ENCODE results near the gene FEN1. TPM values are rescaled to one million over a fixed set of nuclear protein-coding genes. Genes with fewer than 3 reads are reported as not detected.

FEN1 gene
- total RNA-seq, 1 donor from 2014 or later = 11.0 TPM

- Histone ChIP-seq H3K9me3 (ENCODE audit: control insufficient read depth in 3 of 3, low read length in 3 of 3) (no peaks in the 10 kb centered on the region), H3K27me3 (ENCODE audit: control insufficient read depth in 3 of 3, insufficient read depth in 3 of 3, low read length in 3 of 3) (peaks cover 10 to 31% (median 27%) of the 10 kb centered on the region in 3 donors), H3K27ac (ENCODE audit: low read depth, low read length) (no peak overlapping the region)
Observed at GRCh38 chr11:61766353-61766841, 26.3 kb upstream of the FEN1 start.

GRCh38 chr11:61768376-61769076 is 24.2 kb upstream of the FEN1 start:
- Histone ChIP-seq H3K9me3 (ENCODE audit: control insufficient read depth in 3 of 3, low read length in 3 of 3) (no peaks in the 10 kb centered on the region), H3K27me3 (ENCODE audit: control insufficient read depth in 3 of 3, insufficient read depth in 3 of 3, low read length in 3 of 3) (peaks cover 0 to 12% (median 9%) of the 10 kb centered on the region in 3 donors), H3K4me1 (ENCODE audit: control insufficient read depth in 3 of 3, insufficient read depth in 3 of 3, low read length in 3 of 3) (no peaks in the 10 kb centered on the region), H3K27ac (ENCODE audit: low read depth, low read length) (no peak overlapping the region), H3K9ac (ENCODE audit: low read depth in 1 of 3, low read length in 3 of 3) (no peak overlapping the region), H3K36me3 (ENCODE audit: control insufficient read depth in 3 of 3, insufficient read depth in 3 of 3, low read length in 3 of 3) (no peaks in the 10 kb centered on the region), H3K4me3 (ENCODE audit: low read length in 3 of 3) (no peak overlapping the region)

More at GRCh38 chr11:61766353-61766841, 26.3 kb upstream of the FEN1 start:
- Histone ChIP-seq H3K36me3 (ENCODE audit: control insufficient read depth in 3 of 3, insufficient read depth in 3 of 3, low read length in 3 of 3) (no peaks in the 10 kb centered on the region), H3K9ac (ENCODE audit: low read depth in 1 of 3, low read length in 3 of 3) (no peak overlapping the region), H3K4me3 (ENCODE audit: low read length in 3 of 3) (no peak overlapping the region), H3K4me1 (ENCODE audit: control insufficient read depth in 3 of 3, insufficient read depth in 3 of 3, low read length in 3 of 3) (no peaks in the 10 kb centered on the region)

- H3K27ac ChIP-seq (ENCODE audit: low read depth, low read length) = no peak overlapping the region
- H3K9ac ChIP-seq (ENCODE audit: low read depth in 1 of 3, low read length in 3 of 3) = no peak overlapping the region
- no peaks in the 10 kb centered on the region for H3K4me1 ChIP-seq (ENCODE audit: control insufficient read depth in 3 of 3, insufficient read depth in 3 of 3, low read length in 3 of 3)
Observed at GRCh38 chr11:61769169-61769920, 23.4 kb upstream of the FEN1 start.

GRCh38 chr11:61769946-61770683 is 22.6 kb upstream of the FEN1 start:
- H3K36me3 ChIP-seq (ENCODE audit: control insufficient read depth in 3 of 3, insufficient read depth in 3 of 3, low read length in 3 of 3) = no peaks in the 10 kb centered on the region
- no peaks in the 10 kb centered on the region for H3K9me3 ChIP-seq (ENCODE audit: control insufficient read depth in 3 of 3, low read length in 3 of 3)
- H3K27me3 ChIP-seq (ENCODE audit: control insufficient read depth in 3 of 3, insufficient read depth in 3 of 3, low read length in 3 of 3) = no peaks in the 10 kb centered on the region
- no peak overlapping the region for H3K9ac ChIP-seq (ENCODE audit: low read depth in 1 of 3, low read length in 3 of 3)
- H3K4me1 ChIP-seq (ENCODE audit: control insufficient read depth in 3 of 3, insufficient read depth in 3 of 3, low read length in 3 of 3) = no peaks in the 10 kb centered on the region
- no peak overlapping the region for H3K4me3 ChIP-seq (ENCODE audit: low read length in 3 of 3)
- no peak overlapping the region for H3K27ac ChIP-seq (ENCODE audit: low read depth, low read length)

More at GRCh38 chr11:61769169-61769920, 23.4 kb upstream of the FEN1 start:
- Histone ChIP-seq H3K4me3 (ENCODE audit: low read length in 3 of 3) (no peak overlapping the region), H3K9me3 (ENCODE audit: control insufficient read depth in 3 of 3, low read length in 3 of 3) (no peaks in the 10 kb centered on the region), H3K27me3 (ENCODE audit: control insufficient read depth in 3 of 3, insufficient read depth in 3 of 3, low read length in 3 of 3) (peaks cover 0 to 4% (median 3%) of the 10 kb centered on the region in 3 donors), H3K36me3 (ENCODE audit: control insufficient read depth in 3 of 3, insufficient read depth in 3 of 3, low read length in 3 of 3) (no peaks in the 10 kb centered on the region)

GRCh38 chr11:61771195-61771894 is 21.4 kb upstream of the FEN1 start:
- no peaks in the 10 kb centered on the region for H3K36me3 ChIP-seq (ENCODE audit: control insufficient read depth in 3 of 3, insufficient read depth in 3 of 3, low read length in 3 of 3)
- no peak overlapping the region for H3K27ac ChIP-seq (ENCODE audit: low read depth, low read length)
- no peaks in the 10 kb centered on the region for H3K4me1 ChIP-seq (ENCODE audit: control insufficient read depth in 3 of 3, insufficient read depth in 3 of 3, low read length in 3 of 3)
- no peak overlapping the region for H3K4me3 ChIP-seq (ENCODE audit: low read length in 3 of 3)
- H3K9ac ChIP-seq (ENCODE audit: low read depth in 1 of 3, low read length in 3 of 3) = no peak overlapping the region
- no peaks in the 10 kb centered on the region for H3K9me3 ChIP-seq (ENCODE audit: control insufficient read depth in 3 of 3, low read length in 3 of 3)
- no peaks in the 10 kb centered on the region for H3K27me3 ChIP-seq (ENCODE audit: control insufficient read depth in 3 of 3, insufficient read depth in 3 of 3, low read length in 3 of 3)

GRCh38 chr11:61771985-61772455 is 20.7 kb upstream of the FEN1 start:
- Histone ChIP-seq H3K27me3 (ENCODE audit: control insufficient read depth in 3 of 3, insufficient read depth in 3 of 3, low read length in 3 of 3) (no peaks in the 10 kb centered on the region), H3K4me1 (ENCODE audit: control insufficient read depth in 3 of 3, insufficient read depth in 3 of 3, low read length in 3 of 3) (peaks cover 1 to 4% (median 1%) of the 10 kb centered on the region in 3 donors), H3K36me3 (ENCODE audit: control insufficient read depth in 3 of 3, insufficient read depth in 3 of 3, low read length in 3 of 3) (no peaks in the 10 kb centered on the region), H3K27ac (ENCODE audit: low read depth, low read length) (no peak overlapping the region), H3K4me3 (ENCODE audit: low read length in 3 of 3) (no peak overlapping the region), H3K9me3 (ENCODE audit: control insufficient read depth in 3 of 3, low read length in 3 of 3) (no peaks in the 10 kb centered on the region), H3K9ac (ENCODE audit: low read depth in 1 of 3, low read length in 3 of 3) (no peak overlapping the region)

GRCh38 chr11:61773356-61773755 is 19.4 kb upstream of the FEN1 start:
- Histone ChIP-seq H3K27ac (ENCODE audit: low read depth, low read length) (no peak overlapping the region), H3K4me1 (ENCODE audit: control insufficient read depth in 3 of 3, insufficient read depth in 3 of 3, low read length in 3 of 3) (peaks cover 6 to 11% (median 10%) of the 10 kb centered on the region in 3 donors), H3K36me3 (ENCODE audit: control insufficient read depth in 3 of 3, insufficient read depth in 3 of 3, low read length in 3 of 3) (no peaks in the 10 kb centered on the region), H3K4me3 (ENCODE audit: low read length in 3 of 3) (no peak overlapping the region), H3K9me3 (ENCODE audit: control insufficient read depth in 3 of 3, low read length in 3 of 3) (no peaks in the 10 kb centered on the region), H3K9ac (ENCODE audit: low read depth in 1 of 3, low read length in 3 of 3) (no peak overlapping the region), H3K27me3 (ENCODE audit: control insufficient read depth in 3 of 3, insufficient read depth in 3 of 3, low read length in 3 of 3) (peaks cover 0 to 3% (median 1%) of the 10 kb centered on the region in 3 donors)

GRCh38 chr11:61773809-61774208 is 18.9 kb upstream of the FEN1 start:
- Histone ChIP-seq H3K4me3 (ENCODE audit: low read length in 3 of 3) (no peak overlapping the region), H3K9ac (ENCODE audit: low read depth in 1 of 3, low read length in 3 of 3) (no peak overlapping the region), H3K36me3 (ENCODE audit: control insufficient read depth in 3 of 3, insufficient read depth in 3 of 3, low read length in 3 of 3) (no peaks in the 10 kb centered on the region), H3K9me3 (ENCODE audit: control insufficient read depth in 3 of 3, low read length in 3 of 3) (no peaks in the 10 kb centered on the region), H3K27me3 (ENCODE audit: control insufficient read depth in 3 of 3, insufficient read depth in 3 of 3, low read length in 3 of 3) (peaks cover 1 to 6% (median 3%) of the 10 kb centered on the region in 3 donors), H3K27ac (ENCODE audit: low read depth, low read length) (no peak overlapping the region), H3K4me1 (ENCODE audit: control insufficient read depth in 3 of 3, insufficient read depth in 3 of 3, low read length in 3 of 3) (peaks cover 6 to 11% (median 10%) of the 10 kb centered on the region in 3 donors)

- Histone ChIP-seq H3K27me3 (ENCODE audit: control insufficient read depth in 3 of 3, insufficient read depth in 3 of 3, low read length in 3 of 3) (peaks cover 3 to 7% (median 3%) of the 10 kb centered on the region in 3 donors), H3K9ac (ENCODE audit: low read depth in 1 of 3, low read length in 3 of 3) (no peak overlapping the region), H3K27ac (ENCODE audit: low read depth, low read length) (no peak overlapping the region), H3K9me3 (ENCODE audit: control insufficient read depth in 3 of 3, low read length in 3 of 3) (no peaks in the 10 kb centered on the region), H3K36me3 (ENCODE audit: control insufficient read depth in 3 of 3, insufficient read depth in 3 of 3, low read length in 3 of 3) (no peaks in the 10 kb centered on the region), H3K4me1 (ENCODE audit: control insufficient read depth in 3 of 3, insufficient read depth in 3 of 3, low read length in 3 of 3) (peaks cover 6 to 11% (median 10%) of the 10 kb centered on the region in 3 donors), H3K4me3 (ENCODE audit: low read length in 3 of 3) (no peak overlapping the region)
Observed at GRCh38 chr11:61774411-61774810, 18.3 kb upstream of the FEN1 start.

Data from skeletal muscle tissue (tissue), 4 donors.